Suprapubic skin (tissue), 4 donors: ENCODE results near the gene SPACA5B.
"Not testable (repeated sequence)": the region's sequence is repeated elsewhere in the genome, so short reads cannot be mapped to it uniquely, and the experiment has no call there.

Experiments
- EP300 ChIP-seq: sonication (generic); formaldehyde crosslinking; IDR thresholded peaks from one replicate; pipeline ENCODE4 v1.6.1; 2017; ENCODE audit warnings: antibody characterized with exemption
- POLR2A ChIP-seq, 2 donors: fragments of 450-650 bp; IDR thresholded peaks; one replicate each; pipeline ENCODE4 v1.6.1; 2017; ENCODE audit warnings: antibody characterized with exemption in 2 of 2, mild to moderate bottlenecking in 2 of 2, moderate library complexity in 2 of 2
- POLR2AphosphoS5 ChIP-seq, 3 donors: sonication (generic); formaldehyde crosslinking; IDR thresholded peaks; one replicate each; pipeline ENCODE4 v1.6.1; 2017; ENCODE audit warnings: antibody characterized with exemption in 3 of 3
- TF ChIP-seq, protein P1 (sequence below), 2 donors: fragments of 200-600 bp in 1 of 2; fragments of 450-650 bp in 1 of 2; sonication (generic) in 1 of 2; IDR thresholded peaks; one replicate each; pipeline ENCODE4 v1.5.1; 2016 to 2019; ENCODE audit warnings: antibody characterized with exemption in 2 of 2, mild to moderate bottlenecking in 1 of 2, moderate library complexity in 1 of 2

DNA sequence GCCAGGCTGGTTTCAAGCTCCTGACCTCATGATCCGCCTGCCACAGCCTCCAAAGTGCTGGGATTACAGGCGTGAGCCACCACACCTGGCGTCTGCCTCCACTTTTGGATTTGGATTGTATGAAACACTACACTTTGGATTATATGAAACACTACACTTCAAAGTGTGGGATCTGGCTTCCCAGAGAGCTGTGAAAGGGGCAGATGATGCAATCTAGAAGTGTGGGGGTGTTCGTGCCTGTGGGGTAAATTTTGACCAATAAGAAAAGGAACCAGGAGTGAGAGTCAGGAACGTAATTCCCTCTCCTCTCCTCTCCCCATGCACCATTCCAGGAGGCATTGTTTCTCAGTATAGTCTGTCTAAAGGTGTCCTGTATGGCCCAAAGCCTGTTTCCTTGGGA is 51.5 kb downstream of the SPACA5B start:
- not testable (repeated sequence) for TF ChIP-seq POLR2AphosphoS5 (IDR thresholded peaks at IDR 0.05); POLR2A (IDR thresholded peaks at IDR 0.05); EP300
- TF ChIP-seq, protein P1, sequence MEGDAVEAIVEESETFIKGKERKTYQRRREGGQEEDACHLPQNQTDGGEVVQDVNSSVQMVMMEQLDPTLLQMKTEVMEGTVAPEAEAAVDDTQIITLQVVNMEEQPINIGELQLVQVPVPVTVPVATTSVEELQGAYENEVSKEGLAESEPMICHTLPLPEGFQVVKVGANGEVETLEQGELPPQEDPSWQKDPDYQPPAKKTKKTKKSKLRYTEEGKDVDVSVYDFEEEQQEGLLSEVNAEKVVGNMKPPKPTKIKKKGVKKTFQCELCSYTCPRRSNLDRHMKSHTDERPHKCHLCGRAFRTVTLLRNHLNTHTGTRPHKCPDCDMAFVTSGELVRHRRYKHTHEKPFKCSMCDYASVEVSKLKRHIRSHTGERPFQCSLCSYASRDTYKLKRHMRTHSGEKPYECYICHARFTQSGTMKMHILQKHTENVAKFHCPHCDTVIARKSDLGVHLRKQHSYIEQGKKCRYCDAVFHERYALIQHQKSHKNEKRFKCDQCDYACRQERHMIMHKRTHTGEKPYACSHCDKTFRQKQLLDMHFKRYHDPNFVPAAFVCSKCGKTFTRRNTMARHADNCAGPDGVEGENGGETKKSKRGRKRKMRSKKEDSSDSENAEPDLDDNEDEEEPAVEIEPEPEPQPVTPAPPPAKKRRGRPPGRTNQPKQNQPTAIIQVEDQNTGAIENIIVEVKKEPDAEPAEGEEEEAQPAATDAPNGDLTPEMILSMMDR (IDR thresholded peaks at IDR 0.05) = not testable (repeated sequence)
